Activated T-cell treated with anti-CD3 and anti-CD28 coated beads, Interleukin-2, amount 50 U/mL, for 4 hours (primary cell): Measurements from ENCODE around the gene FAM89B. TPM values are rescaled to one million over a fixed set of nuclear protein-coding genes. Genes with fewer than 3 reads are reported as not detected.

ENCODE experiments used
- ATAC-seq, 2 donors: fragments of 200-7000 bp; cut with Tn5 transposase; one replicate each; pipeline ENCODE4 v1.10.0; 2021
- DNase-seq: peaks from one replicate; pipeline ENCODE4 v3.0.0-alpha.2; 2020
- H3K27me3 Mint-ChIP-seq: one replicate; pipeline ENCODE4 v1.8.0; 2021; ENCODE audit warnings: low read depth, mixed read lengths
- H3K36me3 Mint-ChIP-seq: one replicate; pipeline ENCODE4 v1.8.0; 2022; ENCODE audit warnings: mixed read lengths; ENCODE audit not compliant: insufficient read depth
- H3K4me1 Mint-ChIP-seq: one replicate; pipeline ENCODE4 v1.8.0; 2021; ENCODE audit warnings: low read depth, mixed read lengths
- H3K4me3 Mint-ChIP-seq: one replicate; pipeline ENCODE4 v1.8.0; 2021; ENCODE audit warnings: mild to moderate bottlenecking, moderate library complexity, mixed read lengths
- H3K9me3 Mint-ChIP-seq: one replicate; pipeline ENCODE4 v1.8.0; 2021; ENCODE audit warnings: mixed read lengths
- total RNA-seq, 3 donors: library from RNA; stranded (reverse); gene quantifications; one replicate each; pipeline ENCODE4 v1.2.1, GENCODE V29; 2021

FAM89B gene
- total RNA-seq, 3 donors from 2014 or later: 27.4 to 32.0 (median 28.6) TPM

DNA sequence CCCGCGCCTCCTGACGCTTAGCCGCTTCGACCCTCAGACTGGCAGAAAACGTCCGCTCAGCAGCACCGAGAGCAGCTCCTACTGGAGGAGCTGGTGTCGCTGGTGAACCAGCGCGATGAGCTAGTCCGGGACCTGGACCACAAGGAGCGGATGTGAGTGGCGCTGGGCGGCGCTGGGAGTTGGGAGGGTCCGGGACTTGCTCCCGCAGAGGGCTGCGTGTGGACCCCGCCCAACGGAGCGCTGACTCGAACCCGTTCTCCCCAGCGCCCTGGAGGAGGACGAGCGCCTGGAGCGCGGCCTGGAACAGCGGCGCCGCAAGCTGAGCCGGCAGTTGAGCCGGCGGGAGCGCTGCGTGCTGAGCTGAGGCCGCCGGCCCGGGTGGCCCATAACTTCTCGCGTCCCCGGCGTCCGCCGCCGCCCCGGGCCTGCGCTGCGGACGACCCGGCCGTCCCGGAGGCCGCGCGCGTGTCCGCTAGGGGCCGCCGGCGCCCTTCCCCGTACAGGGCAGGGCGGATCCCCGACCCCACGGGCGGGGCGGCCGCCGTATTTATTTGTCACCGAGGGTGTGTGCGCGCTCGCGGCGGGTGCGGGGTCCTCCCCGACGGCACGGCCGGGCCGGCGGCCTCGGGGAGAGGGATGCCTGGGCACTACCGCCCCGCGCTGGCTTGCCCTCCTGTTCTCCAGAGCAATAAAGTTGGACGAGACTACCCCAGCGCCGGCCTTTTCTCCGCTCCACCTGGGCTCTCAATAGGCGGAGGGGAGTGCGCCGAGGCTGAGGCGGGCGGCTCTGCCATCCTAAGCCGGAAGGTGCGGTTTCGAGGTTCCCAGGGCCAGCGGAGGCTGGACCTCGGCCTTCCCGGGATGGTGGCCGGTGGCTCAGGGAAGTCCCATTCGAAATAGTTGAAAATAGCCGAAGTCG is 19.9 kb downstream of the FAM89B start:
- H3K4me1 Mint-ChIP-seq: peaks cover 29% of the 10 kb centered on the region
- ATAC-seq (no peak), DNase-seq (no peak)
- H3K4me3 Mint-ChIP-seq: no peak overlapping the region
- H3K27me3 Mint-ChIP-seq: no peaks in the 10 kb centered on the region
- H3K9me3 Mint-ChIP-seq: no peaks in the 10 kb centered on the region
- peaks cover 4% of the 10 kb centered on the region for H3K36me3 Mint-ChIP-seq

DNA sequence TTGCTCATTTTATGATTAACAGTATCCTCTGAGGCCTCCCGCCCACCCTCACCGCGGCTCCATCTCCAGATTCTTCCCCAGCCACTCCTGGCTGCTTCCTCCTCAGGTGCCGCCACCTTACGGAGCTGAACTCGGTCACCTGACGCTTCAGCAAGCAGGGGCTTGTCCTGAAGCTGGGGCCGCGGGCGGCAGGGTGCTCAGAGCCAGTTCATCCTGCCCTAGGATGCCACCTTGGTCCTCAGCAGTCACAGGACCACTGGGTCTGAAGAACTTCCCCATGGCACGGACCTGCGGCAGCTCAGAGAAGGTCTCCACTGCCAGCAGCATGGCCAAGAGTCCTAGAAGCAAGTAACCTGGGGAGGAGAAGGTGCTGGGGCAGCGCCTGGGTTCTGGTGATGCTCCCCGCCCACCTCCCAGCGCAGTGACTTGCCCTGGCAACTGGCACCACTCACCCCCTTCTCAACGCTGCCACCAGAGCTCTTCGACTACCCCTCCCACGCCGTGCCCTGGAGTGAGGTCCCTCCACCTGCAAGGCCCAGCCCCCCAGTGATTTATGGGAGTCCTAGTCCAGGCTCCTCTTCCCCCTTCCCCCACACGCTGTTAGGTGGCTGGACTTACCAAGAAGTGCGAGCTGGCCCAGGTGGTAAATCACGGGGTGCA is 20.6 kb downstream of the FAM89B start:
- Mint-ChIP-seq H3K9me3 (no peaks in the 10 kb centered on the region), H3K27me3 (no peaks in the 10 kb centered on the region), H3K36me3 (peaks cover 7% of the 10 kb centered on the region), H3K4me1 (peaks cover 22% of the 10 kb centered on the region), H3K4me3 (no peak overlapping the region)
- ATAC-seq: no peak
- no peak for DNase-seq

DNA sequence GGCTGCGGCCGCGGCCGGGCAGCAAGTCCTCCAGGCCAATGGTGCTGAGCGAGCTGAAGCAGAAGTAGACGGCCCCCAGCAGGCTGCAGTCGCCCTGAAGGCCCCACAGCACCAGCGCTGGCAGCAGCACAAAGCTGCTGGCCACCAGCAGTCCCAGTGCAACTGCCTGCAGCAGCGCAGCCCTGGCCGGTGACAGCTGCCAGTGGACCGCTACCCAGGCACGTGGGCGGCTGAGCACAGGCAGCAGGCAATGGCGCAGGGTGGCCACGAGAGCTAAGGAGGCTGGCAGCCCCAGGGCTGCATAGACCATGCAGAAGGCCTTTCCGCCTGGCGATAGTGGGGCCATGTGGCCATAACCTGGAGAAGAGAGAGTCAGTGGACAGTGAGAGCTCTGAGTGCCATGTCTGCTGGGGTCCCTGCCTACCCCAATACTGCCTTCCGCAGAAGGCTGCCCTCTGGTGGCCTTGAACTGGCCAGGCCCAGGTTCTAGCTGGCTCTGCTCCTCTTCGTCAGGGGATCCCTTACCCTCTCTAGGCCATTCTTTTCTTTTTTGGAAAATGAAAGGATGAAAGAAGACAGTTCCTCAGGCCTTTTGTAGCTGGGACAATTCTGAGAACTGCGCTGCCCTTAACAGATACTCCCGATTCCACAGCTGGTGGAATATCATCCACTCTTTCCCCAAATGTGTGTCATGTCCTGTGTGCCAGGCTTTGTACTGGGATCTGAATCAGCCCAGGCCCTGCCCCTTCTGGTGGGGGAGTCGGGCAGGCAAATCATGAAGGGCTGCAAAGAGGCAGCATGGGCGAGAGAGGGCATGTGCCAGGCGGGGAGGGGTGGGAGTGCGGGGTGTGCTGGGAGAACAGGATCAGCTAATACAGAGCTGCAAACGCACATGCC is 21.4 kb downstream of the FAM89B start:
- Mint-ChIP-seq H3K4me3 (no peak overlapping the region), H3K27me3 (no peaks in the 10 kb centered on the region), H3K36me3 (peaks cover 7% of the 10 kb centered on the region), H3K4me1 (peaks cover 14% of the 10 kb centered on the region), H3K9me3 (no peaks in the 10 kb centered on the region)
- ATAC-seq: peak; percentile 46 to 54
- DNase-seq: peak; percentile 46

DNA sequence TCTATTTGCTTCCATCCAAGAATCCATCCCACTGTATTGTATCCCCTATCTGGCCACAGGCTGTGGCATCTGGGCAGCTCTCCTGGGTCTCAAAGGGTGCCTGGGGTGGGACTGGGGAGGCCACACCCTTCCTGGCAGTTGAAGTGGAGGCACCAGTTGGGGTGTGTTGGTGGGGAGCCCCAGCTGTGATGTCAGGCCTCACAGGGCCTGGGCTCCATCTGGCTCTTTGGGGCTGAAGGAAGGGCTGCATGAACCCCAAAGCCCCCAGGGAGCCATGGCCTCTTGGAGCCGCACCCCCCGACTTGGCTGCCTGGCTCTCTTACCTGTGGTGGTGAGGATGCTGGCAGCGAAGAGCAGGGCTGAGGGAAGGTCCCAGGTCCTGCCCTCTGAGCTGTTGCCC is 22.8 kb downstream of the FAM89B start:
- ATAC-seq: no peak
- H3K4me1 Mint-ChIP-seq: peaks cover 8% of the 10 kb centered on the region
- DNase-seq: no peak
- H3K9me3 Mint-ChIP-seq: no peaks in the 10 kb centered on the region
- H3K36me3 Mint-ChIP-seq: peaks cover 7% of the 10 kb centered on the region
- no peaks in the 10 kb centered on the region for H3K27me3 Mint-ChIP-seq
- H3K4me3 Mint-ChIP-seq: no peak overlapping the region

DNA sequence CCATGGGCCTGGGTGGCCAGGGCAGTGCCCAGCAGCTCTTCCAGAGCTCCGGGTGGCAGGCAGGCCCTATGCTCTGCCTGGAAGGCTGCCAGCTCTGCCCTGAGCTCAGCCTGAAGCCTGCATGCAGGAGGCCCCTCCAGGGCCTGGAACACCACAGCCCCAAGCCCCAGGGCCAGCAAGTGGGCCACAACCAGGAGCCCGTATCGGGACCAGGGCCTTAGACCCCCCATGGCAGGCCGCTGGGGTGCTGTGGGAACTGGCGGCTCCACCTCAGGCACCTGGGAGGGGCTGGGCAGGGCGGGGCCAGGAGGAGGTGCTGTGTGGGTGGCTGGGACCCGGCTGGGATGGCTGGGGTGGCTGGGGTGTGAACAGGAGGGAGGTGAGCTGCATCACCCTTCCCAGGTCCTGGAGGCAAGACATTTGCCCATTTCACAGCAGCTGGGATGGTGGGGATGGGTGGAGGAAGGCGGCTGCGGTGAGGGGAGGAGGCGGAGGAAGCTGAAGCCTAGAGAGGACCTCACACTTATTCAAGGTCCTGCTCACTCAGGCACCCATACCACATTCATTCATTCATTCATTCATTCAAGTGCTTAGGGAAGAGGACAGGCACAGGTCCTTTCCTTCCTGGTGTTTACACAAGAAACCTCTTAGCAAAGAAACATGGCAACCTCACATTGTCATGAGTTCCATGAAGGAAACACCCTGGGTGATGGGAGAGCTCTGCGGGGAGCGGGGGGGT is 23.4 kb downstream of the FAM89B start, which contains the start of gene KCNK7:
KCNK7 (minus strand) TSS at position 258 of the 739 bp plus-strand sequence; CDS start at position 230, 28 bp downstream.
- ATAC-seq (peak in 1 of 2 donors; percentile 18), DNase-seq (no peak)
- Mint-ChIP-seq H3K9me3 (no peaks in the 10 kb centered on the region), H3K27me3 (no peaks in the 10 kb centered on the region), H3K4me1 (peaks cover 8% of the 10 kb centered on the region), H3K36me3 (peaks cover 4% of the 10 kb centered on the region), H3K4me3 (no peak within 1 kb of the TSS)

DNA sequence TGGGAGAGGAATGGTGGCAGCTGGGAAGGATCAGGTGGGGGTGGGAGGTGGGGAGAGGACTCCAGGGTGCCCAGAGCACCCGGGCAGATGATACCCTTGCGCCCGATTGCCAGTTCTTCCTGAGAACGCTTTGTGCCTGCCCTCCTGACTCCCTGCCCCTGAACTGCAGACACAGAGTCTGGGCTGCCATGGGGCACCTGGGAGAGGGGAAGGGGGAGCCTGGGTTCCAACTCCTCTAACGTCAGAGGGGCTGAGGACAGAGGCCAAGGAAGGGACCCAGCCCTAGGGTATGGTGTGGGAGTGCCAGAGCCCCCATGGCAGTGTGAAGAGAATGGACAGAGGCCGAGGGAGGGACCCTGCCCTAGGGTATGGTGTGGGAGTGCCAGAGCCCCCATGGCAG is 24.2 kb downstream of the FAM89B start:
- Mint-ChIP-seq H3K9me3 (no peaks in the 10 kb centered on the region), H3K36me3 (peaks cover 4% of the 10 kb centered on the region), H3K4me3 (no peak overlapping the region), H3K27me3 (no peaks in the 10 kb centered on the region), H3K4me1 (peaks cover 8% of the 10 kb centered on the region)
- ATAC-seq: no peak
- DNase-seq: no peak

DNA sequence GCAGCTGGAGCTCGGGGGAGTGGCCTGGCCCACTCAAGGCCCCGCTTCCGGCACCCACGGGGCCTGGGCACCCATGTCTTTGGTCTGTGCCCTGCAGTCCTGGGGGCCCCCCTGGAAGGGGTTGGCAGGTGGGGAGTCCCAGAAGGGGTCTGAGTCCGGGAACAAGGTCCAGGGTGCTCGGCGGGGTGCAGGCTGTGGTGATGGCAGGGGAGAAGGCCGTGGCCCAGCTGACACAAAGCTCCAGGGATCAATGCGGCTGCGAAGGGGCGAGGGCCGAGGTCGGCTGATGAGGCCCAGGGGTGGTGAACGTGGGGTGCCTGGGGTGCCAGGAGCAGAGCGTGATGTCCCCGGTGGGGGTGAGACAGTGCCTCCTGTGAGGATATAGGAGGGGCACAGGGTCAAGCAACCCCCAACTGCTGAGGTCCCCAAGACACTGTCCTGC is 25.9 kb downstream of the FAM89B start:
- Mint-ChIP-seq H3K9me3 (no peaks in the 10 kb centered on the region), H3K4me3 (no peak overlapping the region)
- no peak for ATAC-seq

DNA sequence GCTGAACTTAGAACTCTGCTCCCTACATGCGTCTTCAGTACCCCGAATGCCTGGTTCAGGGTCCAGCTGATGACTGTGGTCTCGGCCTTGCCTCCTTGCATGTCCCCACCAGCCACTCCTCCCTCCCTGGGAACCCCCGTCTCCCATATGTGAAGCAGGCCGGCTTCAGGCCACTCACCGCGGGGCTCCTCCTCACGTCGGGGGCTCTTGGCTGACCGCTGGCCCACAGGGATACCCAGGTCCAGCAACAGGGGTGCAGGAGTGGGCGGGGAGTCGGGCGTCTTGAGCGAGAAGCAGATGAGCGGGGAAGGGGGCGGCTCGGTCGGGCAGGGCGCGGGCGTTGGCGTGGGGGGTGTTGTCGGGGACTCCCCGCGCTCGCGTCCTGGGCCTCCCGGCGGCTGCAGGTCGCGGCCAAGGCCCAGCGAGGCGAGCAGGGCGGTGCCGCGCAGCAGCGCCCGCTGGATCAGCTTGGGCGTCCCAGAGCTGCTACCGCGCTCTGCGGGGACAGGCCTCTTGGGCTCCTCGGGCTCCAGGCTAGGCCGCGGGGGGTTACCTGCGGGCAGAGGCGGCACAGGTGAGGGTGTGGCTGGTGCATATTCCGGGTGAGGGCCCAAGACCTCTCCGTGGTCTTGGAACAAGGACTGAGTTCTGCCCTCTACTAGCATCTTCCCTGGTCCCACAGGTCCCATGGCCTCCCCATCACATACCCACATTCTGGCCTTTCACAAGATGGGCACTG is 27.0 kb downstream of the FAM89B start:
- Mint-ChIP-seq H3K4me3 (no peak overlapping the region), H3K27me3 (no peaks in the 10 kb centered on the region), H3K36me3 (peaks cover 7% of the 10 kb centered on the region), H3K9me3 (no peaks in the 10 kb centered on the region), H3K4me1 (peaks cover 8% of the 10 kb centered on the region)
- DNase-seq: no peak
- no peak for ATAC-seq

More for the DNA sequence above, 25.9 kb downstream of the FAM89B start:
- H3K27me3 Mint-ChIP-seq: no peaks in the 10 kb centered on the region
- peaks cover 8% of the 10 kb centered on the region for H3K4me1 Mint-ChIP-seq
- H3K36me3 Mint-ChIP-seq: peaks cover 4% of the 10 kb centered on the region
- DNase-seq: no peak

DNA sequence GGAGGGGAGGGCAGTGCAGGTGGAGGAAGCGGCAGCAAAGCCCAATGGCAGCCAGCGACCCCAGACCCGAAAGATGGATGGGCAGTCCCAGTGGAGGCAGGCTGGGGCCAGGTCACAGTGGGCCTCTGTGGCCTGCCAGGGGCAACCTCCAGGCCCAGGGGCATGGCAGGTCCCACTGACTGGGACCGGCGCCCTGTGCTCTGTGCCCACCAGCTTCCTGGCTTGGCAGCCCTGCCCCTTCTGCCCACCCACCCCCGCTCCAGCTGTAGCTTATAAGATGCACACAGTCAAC is 27.6 kb downstream of the FAM89B start:
- no peak for DNase-seq

DNA sequence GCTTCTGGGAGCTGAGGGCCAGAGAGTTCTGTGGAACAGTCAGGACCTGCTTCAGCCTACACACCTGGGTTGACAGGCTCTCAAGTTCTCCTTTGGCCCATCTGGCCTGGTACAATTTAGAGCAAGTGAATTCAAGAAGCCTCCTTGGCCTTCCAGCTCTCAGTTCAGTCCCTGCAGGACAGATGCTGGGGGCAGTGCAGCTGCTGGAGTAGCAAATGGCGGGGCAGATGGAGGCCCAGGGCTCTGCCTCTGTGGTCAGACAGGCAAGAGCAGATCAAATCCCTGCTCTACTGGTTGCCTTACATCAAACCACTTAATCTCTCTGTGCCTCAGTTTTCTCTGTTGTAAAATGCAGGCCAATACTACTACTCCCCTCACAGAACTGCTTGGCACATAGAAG is 31.9 kb downstream of the FAM89B start:
- ATAC-seq (no peak), DNase-seq (no peak)
- Mint-ChIP-seq H3K9me3 (no peaks in the 10 kb centered on the region), H3K36me3 (peaks cover 10% of the 10 kb centered on the region), H3K4me3 (no peak overlapping the region), H3K27me3 (no peaks in the 10 kb centered on the region), H3K4me1 (peaks cover 5% of the 10 kb centered on the region)

More for the DNA sequence above, 27.6 kb downstream of the FAM89B start:
- H3K36me3 Mint-ChIP-seq: peaks cover 8% of the 10 kb centered on the region
- no peaks in the 10 kb centered on the region for H3K9me3 Mint-ChIP-seq
- H3K27me3 Mint-ChIP-seq: no peaks in the 10 kb centered on the region
- no peak overlapping the region for H3K4me3 Mint-ChIP-seq
- ATAC-seq: no peak
- peaks cover 6% of the 10 kb centered on the region for H3K4me1 Mint-ChIP-seq

DNA sequence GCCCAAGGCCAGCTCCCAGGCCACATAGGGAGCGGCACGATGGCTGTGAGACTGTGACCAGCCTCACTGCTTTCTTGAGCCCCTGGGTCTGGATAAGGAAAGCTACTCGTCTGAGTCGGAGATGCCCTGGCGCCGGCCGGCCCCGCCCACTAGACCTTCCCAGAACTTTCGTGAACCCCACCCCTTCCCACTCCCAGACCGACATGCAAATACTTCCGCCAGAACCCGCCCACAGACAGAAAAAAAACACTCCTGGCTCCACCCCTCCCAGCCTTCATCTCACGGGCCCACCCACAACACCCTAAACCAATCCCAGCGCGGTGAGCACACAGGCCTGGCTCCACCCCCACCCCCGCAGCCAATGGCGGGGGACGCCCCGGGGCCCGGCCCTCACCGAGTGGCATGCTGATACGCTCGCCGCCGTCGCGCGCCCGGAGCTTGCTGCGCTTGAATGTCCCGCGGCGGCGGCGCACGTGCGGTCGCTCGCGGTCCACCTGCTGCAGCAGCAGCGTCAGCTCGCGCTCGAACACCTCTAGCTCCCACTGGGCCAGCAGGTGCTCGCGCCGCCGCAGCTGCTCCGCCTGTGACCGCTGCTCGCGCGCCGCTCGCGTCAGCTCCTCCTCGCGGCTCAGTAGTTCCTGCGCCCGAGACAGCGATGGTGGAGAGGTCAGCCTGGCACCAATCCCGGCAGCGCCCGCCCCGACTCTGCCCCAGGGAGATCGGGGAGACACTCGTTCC is 34.7 kb downstream of the FAM89B start:
- peaks cover 14% of the 10 kb centered on the region for H3K36me3 Mint-ChIP-seq

DNA sequence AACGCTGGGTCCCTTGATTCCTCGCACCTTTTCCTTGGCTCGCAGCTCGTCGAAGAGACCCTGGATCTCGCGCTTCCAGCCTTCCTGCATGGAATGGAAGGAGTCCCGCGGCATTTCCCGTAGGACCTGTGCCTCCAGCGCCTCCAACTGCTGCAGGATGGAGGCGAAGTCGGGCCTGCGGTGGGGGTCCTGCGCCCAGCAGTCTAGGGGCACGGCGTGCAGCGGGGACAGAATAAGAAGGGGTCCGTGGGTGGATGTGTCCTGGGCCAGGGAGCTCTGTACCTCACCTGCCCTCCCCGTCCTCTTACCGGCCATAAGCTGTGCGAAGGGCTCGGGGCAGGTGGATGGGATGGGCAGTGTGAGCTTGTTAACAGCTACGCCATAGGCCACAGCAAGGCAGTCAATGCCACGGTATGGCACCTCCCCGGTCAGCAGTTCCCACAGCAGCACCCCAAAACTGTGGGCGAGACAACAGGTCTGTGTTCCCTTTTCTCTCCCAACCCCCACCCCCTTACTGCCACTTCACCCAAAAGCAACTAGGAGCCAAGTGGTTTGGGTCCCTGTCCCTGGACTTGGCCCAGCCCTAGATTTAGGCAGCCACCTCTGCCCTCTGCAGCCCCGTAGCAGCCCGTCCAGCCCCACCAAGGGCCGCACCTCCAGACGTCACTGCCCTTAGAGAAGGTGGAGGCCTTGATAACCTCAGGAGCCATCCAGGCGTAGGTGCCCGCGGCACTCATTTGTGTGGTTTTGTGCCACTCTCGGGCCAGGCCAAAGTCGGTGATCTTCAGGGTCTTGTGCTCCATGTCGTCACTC is 35.5 kb downstream of the FAM89B start:
- Mint-ChIP-seq H3K4me1 (peaks cover 37% of the 10 kb centered on the region), H3K36me3 (peaks cover 14% of the 10 kb centered on the region), H3K27me3 (no peaks in the 10 kb centered on the region), H3K9me3 (no peaks in the 10 kb centered on the region), H3K4me3 (no peak overlapping the region)
- ATAC-seq (no peak), DNase-seq (no peak)

More for the DNA sequence above, 34.7 kb downstream of the FAM89B start:
- ATAC-seq (peak; percentile 65 to 69), DNase-seq (no peak)
- Mint-ChIP-seq H3K9me3 (no peaks in the 10 kb centered on the region), H3K27me3 (no peaks in the 10 kb centered on the region), H3K4me1 (peaks cover 31% of the 10 kb centered on the region), H3K4me3 (no peak overlapping the region)
